Measurements from ENCODE around the gene ADGRL2.

DNA sequence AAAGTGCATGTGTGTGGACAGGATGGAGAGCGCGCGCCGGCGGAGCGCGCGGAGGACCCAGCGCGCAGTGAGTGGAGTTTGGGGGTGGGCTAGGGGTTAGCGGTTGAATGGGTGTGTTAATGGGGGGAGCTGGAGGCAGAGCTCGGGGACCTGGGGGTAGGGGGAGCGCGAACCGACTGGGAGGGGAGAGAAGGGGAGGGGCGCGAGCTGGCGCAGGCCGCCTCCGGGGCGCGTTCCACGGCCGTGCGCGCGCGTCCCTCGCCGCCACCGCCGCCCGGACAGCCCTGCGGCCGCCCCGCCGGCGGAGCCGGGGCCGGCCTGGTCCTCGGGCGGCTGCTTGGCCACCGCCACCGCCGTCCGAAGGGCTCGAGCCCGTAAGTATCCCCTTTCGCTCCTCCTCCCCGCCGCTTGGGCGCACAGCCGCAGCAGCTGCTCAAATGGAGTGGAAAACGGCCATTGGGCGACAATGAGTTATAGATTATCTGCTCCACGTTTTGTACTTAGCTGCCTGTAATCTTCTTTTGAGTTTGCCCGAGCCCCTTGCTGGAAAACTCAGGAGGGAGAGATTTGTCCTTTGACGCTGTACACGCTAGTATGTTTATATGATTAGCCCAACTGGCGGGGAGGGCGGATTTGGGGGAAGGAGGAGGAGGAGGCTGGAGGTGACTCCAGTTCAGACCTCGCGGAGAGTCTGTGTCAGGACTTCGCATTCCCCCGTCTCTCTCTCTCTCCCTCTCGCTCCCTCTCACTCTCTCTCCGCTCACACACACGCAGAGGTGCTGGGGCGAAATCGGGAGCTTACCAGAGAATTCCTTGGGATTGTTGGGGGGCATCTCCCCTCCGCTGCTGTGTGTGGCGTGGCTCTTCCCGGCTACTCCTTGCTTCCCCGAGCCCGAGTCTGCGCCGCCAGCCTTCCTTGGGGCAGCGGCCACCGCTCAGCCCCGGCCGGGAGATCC, at the start of gene ADGRL2:
- TF ChIP-seq, protein P1, sequence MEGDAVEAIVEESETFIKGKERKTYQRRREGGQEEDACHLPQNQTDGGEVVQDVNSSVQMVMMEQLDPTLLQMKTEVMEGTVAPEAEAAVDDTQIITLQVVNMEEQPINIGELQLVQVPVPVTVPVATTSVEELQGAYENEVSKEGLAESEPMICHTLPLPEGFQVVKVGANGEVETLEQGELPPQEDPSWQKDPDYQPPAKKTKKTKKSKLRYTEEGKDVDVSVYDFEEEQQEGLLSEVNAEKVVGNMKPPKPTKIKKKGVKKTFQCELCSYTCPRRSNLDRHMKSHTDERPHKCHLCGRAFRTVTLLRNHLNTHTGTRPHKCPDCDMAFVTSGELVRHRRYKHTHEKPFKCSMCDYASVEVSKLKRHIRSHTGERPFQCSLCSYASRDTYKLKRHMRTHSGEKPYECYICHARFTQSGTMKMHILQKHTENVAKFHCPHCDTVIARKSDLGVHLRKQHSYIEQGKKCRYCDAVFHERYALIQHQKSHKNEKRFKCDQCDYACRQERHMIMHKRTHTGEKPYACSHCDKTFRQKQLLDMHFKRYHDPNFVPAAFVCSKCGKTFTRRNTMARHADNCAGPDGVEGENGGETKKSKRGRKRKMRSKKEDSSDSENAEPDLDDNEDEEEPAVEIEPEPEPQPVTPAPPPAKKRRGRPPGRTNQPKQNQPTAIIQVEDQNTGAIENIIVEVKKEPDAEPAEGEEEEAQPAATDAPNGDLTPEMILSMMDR (IDR thresholded peaks at IDR 0.05) = no peak
- TF ChIP-seq POLR2A (IDR thresholded peaks at IDR 0.05) (peak; percentile 71), EP300 (IDR thresholded peaks at IDR 0.05) (no peak)

Measured in ovary (tissue), 3 donors.